Osteoblast (primary cell): Measurements from ENCODE around the gene PHF19. TPM values are rescaled to one million over a fixed set of nuclear protein-coding genes. Genes with fewer than 3 reads are reported as not detected.

Experiments used
- DNase-seq: peaks from one replicate; pipeline ENCODE4 v3.0.0; 2011; ENCODE audit warnings: low spot score, mixed read lengths; ENCODE audit not compliant: insufficient read length; ENCODE audit errors: missing footprints
- H2AFZ ChIP-seq: 2 replicates; pipeline ENCODE4 v1.6.0; 2011; ENCODE audit warnings: mild to moderate bottlenecking, low read length
- H3K27ac ChIP-seq: 2 replicates; pipeline ENCODE4 v1.5.1; 2011; ENCODE audit warnings: mild to moderate bottlenecking, low read depth, low read length, moderate library complexity
- H3K27me3 ChIP-seq: 2 replicates; pipeline ENCODE4 v1.6.0; 2012; ENCODE audit warnings: mild to moderate bottlenecking, control low read depth, inconsistent platforms, low read length, moderate library complexity; ENCODE audit not compliant: insufficient read depth
- H3K36me3 ChIP-seq: 2 replicates; pipeline ENCODE4 v1.5.1; 2011; ENCODE audit warnings: mild to moderate bottlenecking, low read length, control low read depth, moderate library complexity; ENCODE audit not compliant: insufficient read depth
- H3K4me1 ChIP-seq: 2 replicates; pipeline ENCODE4 v1.5.1; 2011; ENCODE audit warnings: mild to moderate bottlenecking, low read length, control low read depth, moderate library complexity; ENCODE audit not compliant: insufficient read depth
- H3K4me2 ChIP-seq: 2 replicates; pipeline ENCODE4 v1.6.0; 2011; ENCODE audit warnings: mild to moderate bottlenecking, low read length; ENCODE audit not compliant: insufficient read depth
- H3K4me3 ChIP-seq: fragments of 200-600 bp; sonication (generic); 3 replicates; pipeline ENCODE4 v1.5.1; 2012; ENCODE audit warnings: mild to moderate bottlenecking, low read length, inconsistent platforms; ENCODE audit not compliant: insufficient read depth
- H3K79me2 ChIP-seq: 2 replicates; pipeline ENCODE4 v1.6.0; 2012; ENCODE audit warnings: mild to moderate bottlenecking, low read length, control low read depth, inconsistent platforms; ENCODE audit not compliant: insufficient read depth
- H3K9me3 ChIP-seq: 2 replicates; pipeline ENCODE4 v1.5.1; 2011; ENCODE audit warnings: low read depth, low read length, control low read depth
- H4K20me1 ChIP-seq: 2 replicates; pipeline ENCODE4 v1.6.0; 2012; ENCODE audit warnings: mild to moderate bottlenecking, low read length, control low read depth; ENCODE audit not compliant: insufficient read depth
- CTCF ChIP-seq: IDR thresholded peaks from 2 replicates; pipeline ENCODE4 v1.5.1; 2011; ENCODE audit warnings: mild to moderate bottlenecking, low read depth, low read length, moderate library complexity; ENCODE audit errors: extremely low read depth
- total RNA-seq: library from RNA; depleted of rRNA; stranded (reverse); fragments of >200 nt; gene quantifications from 2 replicates; pipeline ENCODE4 v1.2.3, GENCODE V29; 2012

PHF19 gene
- total RNA-seq, 1 donor: 16.6 TPM

DNA sequence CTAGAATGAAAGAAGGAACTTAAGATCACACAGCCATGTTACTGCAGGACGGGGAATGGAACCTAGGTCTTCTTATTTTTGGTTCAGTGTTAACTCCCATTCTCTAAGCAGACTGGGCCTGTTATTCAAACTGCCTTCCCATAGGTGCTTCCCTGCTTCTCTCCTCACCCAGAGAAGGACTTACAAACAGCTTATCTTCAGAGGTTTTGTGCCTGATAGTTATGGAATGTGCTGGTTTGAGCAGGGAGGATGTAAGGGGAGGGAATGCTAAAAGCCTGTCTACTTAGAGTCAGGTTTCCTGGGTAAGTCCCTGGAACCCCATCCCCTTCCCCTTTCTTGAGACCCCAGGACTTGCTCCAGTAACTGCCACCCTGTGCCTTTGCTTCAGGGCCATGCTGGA lies 30.1 kb downstream of the PHF19 start:
- Histone ChIP-seq H3K36me3 (no peaks in the 10 kb centered on the region), H3K79me2 (peaks cover 10% of the 10 kb centered on the region), H3K9me3 (no peaks in the 10 kb centered on the region), H3K27me3 (no peaks in the 10 kb centered on the region), H3K4me3 (no peak overlapping the region), H3K27ac (no peak overlapping the region), H3K4me2 (no peak overlapping the region), H3K4me1 (peaks cover 2% of the 10 kb centered on the region), H2AFZ (no peak overlapping the region), H4K20me1 (no peaks in the 10 kb centered on the region)
- DNase-seq: no peak
- no peak for TF ChIP-seq CTCF

DNA sequence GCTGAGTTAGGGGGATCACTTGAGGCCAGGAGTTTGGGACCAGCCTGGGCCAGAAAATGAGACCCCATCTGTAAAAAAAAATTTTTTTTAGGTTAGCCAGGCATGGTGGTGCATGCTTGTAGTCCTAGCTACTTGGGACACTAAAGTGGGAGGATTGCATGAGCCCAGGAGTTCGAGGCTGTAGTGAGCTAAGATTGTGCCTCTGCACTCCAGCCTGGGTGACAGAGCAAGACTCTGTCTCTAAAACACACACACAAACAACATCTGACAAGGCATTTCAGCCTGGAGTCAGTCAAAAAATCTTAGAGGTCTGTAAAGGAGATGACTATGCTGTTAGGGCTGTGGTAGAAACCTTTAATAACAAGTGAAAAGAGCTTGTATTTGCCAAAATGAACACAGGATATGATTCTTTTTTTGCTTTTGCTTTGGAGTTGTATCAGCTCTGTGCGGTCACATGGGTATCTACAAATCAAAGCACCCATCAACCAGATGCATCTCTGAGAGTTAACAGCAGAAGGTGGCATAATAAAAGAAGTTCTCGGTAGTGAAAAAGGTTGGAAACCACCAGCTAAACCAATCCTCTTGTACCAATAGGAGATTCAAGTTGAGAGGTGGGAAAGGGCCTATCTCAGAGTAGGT lies 30.6 kb downstream of the PHF19 start:
- Histone ChIP-seq H3K9me3 (no peaks in the 10 kb centered on the region), H4K20me1 (no peaks in the 10 kb centered on the region), H3K4me2 (no peak overlapping the region), H3K79me2 (peaks cover 16% of the 10 kb centered on the region), H3K4me1 (peaks cover 8% of the 10 kb centered on the region), H3K27ac (no peak overlapping the region), H3K27me3 (no peaks in the 10 kb centered on the region), H3K4me3 (no peak overlapping the region), H2AFZ (no peak overlapping the region), H3K36me3 (no peaks in the 10 kb centered on the region)
- no peak for TF ChIP-seq CTCF
- DNase-seq: no peak

DNA sequence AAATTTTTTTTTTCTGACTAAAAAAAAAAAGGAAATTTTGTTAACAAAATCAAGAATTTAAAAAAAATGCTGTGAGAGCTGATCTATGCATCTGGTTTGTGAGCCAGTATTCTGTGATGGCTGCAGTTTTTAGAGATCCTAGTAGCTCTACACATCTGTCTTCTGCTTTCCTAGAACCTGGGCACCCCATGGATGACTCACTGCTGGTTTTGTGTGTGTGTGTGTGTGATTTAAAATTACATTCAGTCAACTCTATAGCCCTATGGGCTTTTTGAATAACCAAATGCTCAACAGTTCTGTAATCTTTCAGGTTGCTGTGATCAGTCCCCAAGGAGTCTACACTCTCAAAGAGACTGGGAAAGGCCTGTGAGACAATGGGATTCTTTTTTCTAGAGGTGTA lies 31.7 kb downstream of the PHF19 start:
- Histone ChIP-seq H3K27me3 (no peaks in the 10 kb centered on the region), H3K4me2 (no peak overlapping the region), H3K9me3 (no peaks in the 10 kb centered on the region), H2AFZ (no peak overlapping the region), H3K79me2 (peaks cover 22% of the 10 kb centered on the region), H3K27ac (no peak overlapping the region), H3K36me3 (no peaks in the 10 kb centered on the region), H3K4me1 (peaks cover 8% of the 10 kb centered on the region), H4K20me1 (no peaks in the 10 kb centered on the region), H3K4me3 (no peak overlapping the region)
- no peak for DNase-seq
- TF ChIP-seq CTCF: no peak

- Histone ChIP-seq H3K27ac (peak within 1 kb of the TSS; percentile 94), H4K20me1 (peaks cover 5% of the 10 kb centered on the region), H3K79me2 (peaks cover 44% of the 10 kb centered on the region), H3K9me3 (no peaks in the 10 kb centered on the region), H3K4me2 (peak within 1 kb of the TSS; percentile 98), H2AFZ (peak within 1 kb of the TSS; percentile 100), H3K4me3 (peak within 1 kb of the TSS; percentile 98), H3K27me3 (no peaks in the 10 kb centered on the region), H3K36me3 (no peaks in the 10 kb centered on the region), H3K4me1 (peaks cover 19% of the 10 kb centered on the region)
- peak; percentile 99 for DNase-seq
- TF ChIP-seq CTCF: no peak
Observed at GRCh38 chr9:120842685-120843485, 34.1 kb downstream of the PHF19 start, which contains the start of gene PSMD5. Gene PSMD5, minus strand, starts transcription at chr9:120842922. Its CDS starts 13 bp downstream, at chr9:120842909.
